HG02571 (cell line): ENCODE data around the gene KRTAP10-8.
"Not testable (repeated sequence)": the region's sequence is repeated elsewhere in the genome, so short reads cannot be mapped to it uniquely, and the experiment has no call there.

Source experiments
- ATAC-seq: cut with Tn5 transposase; IDR thresholded peaks from one replicate; pipeline ENCODE4 v1.9.1; 2021; ENCODE audit warnings: mild to moderate bottlenecking, moderate library complexity; ENCODE audit not compliant: unreplicated experiment

KRTAP10-8 gene

GRCh38 chr21:44612029-44612486 lies at the start of gene KRTAP10-8:
Gene KRTAP10-8 (plus strand): TSS chr21:44612079. CDS start chr21:44612101, 22 bp downstream.
- ATAC-seq, result no peak

- ATAC-seq, result no peak
These were observed 47.8 kb upstream of the KRTAP10-8 start for GRCh38 chr21:44564099-44564498.

- no peak for ATAC-seq
These were observed 46.8 kb upstream of the KRTAP10-8 start for GRCh38 chr21:44564886-44565598.

GRCh38 chr21:44566403-44566802 lies 45.5 kb upstream of the KRTAP10-8 start:
- ATAC-seq, result no peak

- no peak for ATAC-seq
These were observed 44.3 kb upstream of the KRTAP10-8 start for GRCh38 chr21:44567481-44568171.

- ATAC-seq, result no peak
These were observed 43.6 kb upstream of the KRTAP10-8 start for GRCh38 chr21:44568261-44568660.

GRCh38 chr21:44568667-44569556 lies 43.0 kb upstream of the KRTAP10-8 start:
- no peak for ATAC-seq

- ATAC-seq, result no peak
These were observed 41.9 kb upstream of the KRTAP10-8 start for GRCh38 chr21:44569861-44570517.

GRCh38 chr21:44571296-44571695 lies 40.6 kb upstream of the KRTAP10-8 start:
- no peak for ATAC-seq

- no peak for ATAC-seq
These were observed 39.8 kb upstream of the KRTAP10-8 start for GRCh38 chr21:44571844-44572782.

- no peak for ATAC-seq
These were observed 38.8 kb upstream of the KRTAP10-8 start for GRCh38 chr21:44572959-44573583.

GRCh38 chr21:44573630-44574456 lies 38.0 kb upstream of the KRTAP10-8 start, which contains the start of gene KRTAP10-4:
Gene KRTAP10-4 (plus strand): TSS chr21:44573729. CDS start chr21:44573759, 30 bp downstream.
- ATAC-seq, result not testable (repeated sequence)

- no peak for ATAC-seq
These were observed 37.2 kb upstream of the KRTAP10-8 start for GRCh38 chr21:44574457-44575306.

- no peak for ATAC-seq
These were observed 36.4 kb upstream of the KRTAP10-8 start for GRCh38 chr21:44575307-44576024.

- ATAC-seq, result no peak
These were observed 35.9 kb upstream of the KRTAP10-8 start for GRCh38 chr21:44576025-44576420.

- ATAC-seq, result no peak
These were observed 33.4 kb upstream of the KRTAP10-8 start for GRCh38 chr21:44578371-44579055.
